Measurements from ENCODE around the gene NPAS3. TPM values are rescaled to one million over a fixed set of nuclear protein-coding genes. Genes with fewer than 3 reads are reported as not detected.

NPAS3 gene
- total RNA-seq, 1 donor from 2014 or later, result 5.2 TPM

DNA sequence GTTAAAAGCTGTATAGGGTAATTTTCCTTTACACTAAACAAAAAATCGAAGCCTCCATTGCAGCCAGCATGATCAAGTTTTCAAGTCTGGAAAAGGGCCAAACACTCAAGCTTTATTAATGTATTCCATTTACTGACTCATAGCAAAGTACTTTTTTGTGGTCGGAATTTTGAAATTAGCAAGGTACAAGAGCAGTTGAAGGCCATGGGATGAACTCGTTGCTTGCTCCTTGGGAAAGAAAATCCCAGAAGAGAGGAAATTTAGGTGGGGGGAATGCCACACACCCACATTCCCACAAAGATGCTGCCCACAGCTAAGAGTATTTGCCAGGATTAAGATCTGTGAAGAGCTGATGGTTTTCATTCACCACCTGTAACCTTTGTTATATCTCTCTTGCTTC lies 678.5 kb downstream of the NPAS3 start:
- no peak overlapping the region for H3K4me3 Mint-ChIP-seq
- H3K36me3 Mint-ChIP-seq, result no peaks in the 10 kb centered on the region
- no peak for DNase-seq (ENCODE audit: low spot score in 2 of 2, unreplicated experiment in 2 of 2)
- H3K9me3 Mint-ChIP-seq, result no peaks in the 10 kb centered on the region
- peaks cover 22% of the 10 kb centered on the region for H3K27me3 Mint-ChIP-seq (ENCODE audit: low read depth)
- TF ChIP-seq, protein P1, sequence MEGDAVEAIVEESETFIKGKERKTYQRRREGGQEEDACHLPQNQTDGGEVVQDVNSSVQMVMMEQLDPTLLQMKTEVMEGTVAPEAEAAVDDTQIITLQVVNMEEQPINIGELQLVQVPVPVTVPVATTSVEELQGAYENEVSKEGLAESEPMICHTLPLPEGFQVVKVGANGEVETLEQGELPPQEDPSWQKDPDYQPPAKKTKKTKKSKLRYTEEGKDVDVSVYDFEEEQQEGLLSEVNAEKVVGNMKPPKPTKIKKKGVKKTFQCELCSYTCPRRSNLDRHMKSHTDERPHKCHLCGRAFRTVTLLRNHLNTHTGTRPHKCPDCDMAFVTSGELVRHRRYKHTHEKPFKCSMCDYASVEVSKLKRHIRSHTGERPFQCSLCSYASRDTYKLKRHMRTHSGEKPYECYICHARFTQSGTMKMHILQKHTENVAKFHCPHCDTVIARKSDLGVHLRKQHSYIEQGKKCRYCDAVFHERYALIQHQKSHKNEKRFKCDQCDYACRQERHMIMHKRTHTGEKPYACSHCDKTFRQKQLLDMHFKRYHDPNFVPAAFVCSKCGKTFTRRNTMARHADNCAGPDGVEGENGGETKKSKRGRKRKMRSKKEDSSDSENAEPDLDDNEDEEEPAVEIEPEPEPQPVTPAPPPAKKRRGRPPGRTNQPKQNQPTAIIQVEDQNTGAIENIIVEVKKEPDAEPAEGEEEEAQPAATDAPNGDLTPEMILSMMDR (IDR thresholded peaks at IDR 0.05; ENCODE audit: unreplicated experiment), result no peak
- peaks cover 33% of the 10 kb centered on the region for H3K4me1 Mint-ChIP-seq
- H3K27ac Mint-ChIP-seq, result no peak overlapping the region

DNA sequence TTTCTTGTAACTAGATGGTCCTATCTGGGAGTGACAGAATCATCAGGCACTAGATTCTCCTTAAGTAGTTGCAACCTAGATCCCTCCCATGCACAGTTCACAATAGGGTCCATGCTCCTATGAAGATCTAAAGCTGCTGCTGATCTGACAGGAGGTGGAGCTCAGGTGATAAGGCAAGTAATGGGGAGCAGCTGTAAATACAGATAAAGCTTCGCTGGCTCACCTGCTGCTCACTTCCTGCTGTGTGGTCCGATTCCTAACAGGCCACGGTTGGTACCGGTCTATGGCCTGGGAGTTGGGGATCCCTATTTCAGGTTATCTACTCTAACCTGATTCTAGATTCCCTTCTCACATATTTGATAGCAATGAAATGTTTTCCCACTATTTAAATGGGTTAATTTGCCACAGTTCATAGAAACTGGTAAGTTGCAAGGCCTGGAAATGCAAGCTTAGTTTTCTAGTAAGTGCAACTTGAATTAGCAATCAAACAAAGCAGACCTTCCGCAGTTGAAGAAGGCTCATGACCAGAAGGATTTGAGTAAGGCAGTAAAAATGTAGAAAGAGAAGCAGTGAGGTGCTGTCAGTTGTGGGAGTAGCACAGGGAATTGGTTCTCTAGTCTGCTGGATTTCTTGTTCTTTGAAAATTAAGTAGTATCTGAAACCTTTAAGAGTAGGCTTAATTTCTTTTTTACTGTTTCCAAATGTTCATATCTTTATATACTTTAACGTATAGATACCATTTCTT lies 679.9 kb downstream of the NPAS3 start:
- no peaks in the 10 kb centered on the region for H3K36me3 Mint-ChIP-seq
- no peak overlapping the region for H3K4me3 Mint-ChIP-seq
- H3K9me3 Mint-ChIP-seq, result no peaks in the 10 kb centered on the region
- no peak for DNase-seq (ENCODE audit: low spot score in 2 of 2, unreplicated experiment in 2 of 2)
- TF ChIP-seq, protein P1 (IDR thresholded peaks at IDR 0.05; ENCODE audit: unreplicated experiment), result no peak
- H3K27me3 Mint-ChIP-seq (ENCODE audit: low read depth), result peaks cover 11% of the 10 kb centered on the region
- H3K27ac Mint-ChIP-seq, result no peak overlapping the region
- H3K4me1 Mint-ChIP-seq, result peaks cover 29% of the 10 kb centered on the region

DNA sequence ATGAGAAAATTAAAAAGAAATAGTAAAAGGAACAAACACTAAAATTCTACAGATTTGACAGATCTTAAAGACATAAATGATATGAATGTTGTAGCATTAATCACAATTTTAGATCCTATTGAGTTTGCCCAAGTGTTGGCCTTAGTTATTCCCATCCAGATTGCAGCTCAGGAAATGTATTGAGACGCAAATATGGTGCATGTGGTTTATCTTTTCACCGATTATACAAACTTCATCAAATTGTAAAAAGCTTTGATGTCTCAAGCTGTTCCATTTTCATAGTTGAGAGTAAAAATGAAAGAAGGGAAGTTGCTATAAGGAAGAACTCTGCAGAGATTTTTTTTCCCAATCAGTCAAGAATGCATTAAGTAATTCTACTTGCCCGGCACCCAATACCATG lies 683.8 kb downstream of the NPAS3 start:
- H3K4me1 Mint-ChIP-seq, result peaks cover 12% of the 10 kb centered on the region
- no peak for DNase-seq (ENCODE audit: low spot score in 2 of 2, unreplicated experiment in 2 of 2)
- no peaks in the 10 kb centered on the region for H3K9me3 Mint-ChIP-seq
- H3K36me3 Mint-ChIP-seq, result no peaks in the 10 kb centered on the region
- H3K27me3 Mint-ChIP-seq (ENCODE audit: low read depth), result peaks cover 3% of the 10 kb centered on the region
- no peak overlapping the region for H3K4me3 Mint-ChIP-seq
- TF ChIP-seq, protein P1 (IDR thresholded peaks at IDR 0.05; ENCODE audit: unreplicated experiment), result no peak
- no peak overlapping the region for H3K27ac Mint-ChIP-seq

DNA sequence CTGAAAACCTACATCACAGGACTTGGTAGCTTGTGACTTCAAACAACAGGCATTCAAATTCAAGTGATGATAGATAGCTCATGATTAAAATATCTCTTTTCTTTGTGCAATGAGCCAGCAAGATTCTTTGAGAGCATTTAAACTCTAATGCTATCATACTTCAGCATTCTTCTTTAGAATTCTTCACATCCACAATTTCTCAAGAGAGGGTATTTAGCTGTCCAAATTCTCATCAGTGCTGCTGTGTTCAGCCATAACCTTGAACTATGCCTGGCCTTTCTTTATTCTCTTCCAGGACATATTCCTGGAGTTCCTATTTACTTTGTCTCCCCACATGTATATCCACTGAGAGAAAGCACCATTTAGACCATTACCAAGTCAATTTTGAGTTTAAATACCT lies 691.1 kb downstream of the NPAS3 start:
- no peak overlapping the region for H3K27ac Mint-ChIP-seq
- H3K9me3 Mint-ChIP-seq, result no peaks in the 10 kb centered on the region
- peaks cover 24% of the 10 kb centered on the region for H3K4me1 Mint-ChIP-seq
- DNase-seq (ENCODE audit: low spot score in 2 of 2, unreplicated experiment in 2 of 2), result no peak
- TF ChIP-seq, protein P1 (IDR thresholded peaks at IDR 0.05; ENCODE audit: unreplicated experiment), result no peak
- no peak overlapping the region for H3K4me3 Mint-ChIP-seq
- H3K27me3 Mint-ChIP-seq (ENCODE audit: low read depth), result peaks cover 21% of the 10 kb centered on the region
- H3K36me3 Mint-ChIP-seq, result no peaks in the 10 kb centered on the region

DNA sequence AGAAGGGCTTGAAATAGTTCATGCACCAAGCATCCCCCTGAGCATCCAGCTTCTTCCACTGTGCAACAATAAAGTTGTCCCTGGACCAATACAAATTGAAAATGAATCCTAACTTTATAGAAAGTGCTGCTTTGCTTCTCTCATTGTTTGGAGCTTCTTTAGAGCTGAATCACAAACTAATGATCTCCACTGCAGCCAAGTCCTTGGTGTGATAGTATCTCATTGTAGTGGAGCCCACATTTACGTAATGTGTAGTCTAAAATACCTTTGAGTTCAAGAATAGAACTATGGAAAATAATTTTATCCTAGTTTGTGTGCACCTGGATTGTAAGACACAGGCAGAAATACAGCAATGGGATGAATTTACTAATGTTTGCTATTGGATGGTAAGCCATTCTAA lies 692.3 kb downstream of the NPAS3 start:
- no peaks in the 10 kb centered on the region for H3K36me3 Mint-ChIP-seq
- DNase-seq (ENCODE audit: low spot score in 2 of 2, unreplicated experiment in 2 of 2), result no peak
- no peak overlapping the region for H3K4me3 Mint-ChIP-seq
- TF ChIP-seq, protein P1 (IDR thresholded peaks at IDR 0.05; ENCODE audit: unreplicated experiment), result no peak
- H3K4me1 Mint-ChIP-seq, result peaks cover 20% of the 10 kb centered on the region
- no peaks in the 10 kb centered on the region for H3K9me3 Mint-ChIP-seq
- H3K27me3 Mint-ChIP-seq (ENCODE audit: low read depth), result peaks cover 33% of the 10 kb centered on the region
- no peak overlapping the region for H3K27ac Mint-ChIP-seq

All from mesothelial cell of epicardium (in vitro differentiated cells).